OCI-M2 (cell line): ENCODE measurements around the gene EML1.

Source experiments
- DNase-seq: peaks from one replicate; lab custom pipeline; 2025; ENCODE audit not compliant: unreplicated experiment; lab: John Stamatoyannopoulos, UW

The EML1 gene, protein sequence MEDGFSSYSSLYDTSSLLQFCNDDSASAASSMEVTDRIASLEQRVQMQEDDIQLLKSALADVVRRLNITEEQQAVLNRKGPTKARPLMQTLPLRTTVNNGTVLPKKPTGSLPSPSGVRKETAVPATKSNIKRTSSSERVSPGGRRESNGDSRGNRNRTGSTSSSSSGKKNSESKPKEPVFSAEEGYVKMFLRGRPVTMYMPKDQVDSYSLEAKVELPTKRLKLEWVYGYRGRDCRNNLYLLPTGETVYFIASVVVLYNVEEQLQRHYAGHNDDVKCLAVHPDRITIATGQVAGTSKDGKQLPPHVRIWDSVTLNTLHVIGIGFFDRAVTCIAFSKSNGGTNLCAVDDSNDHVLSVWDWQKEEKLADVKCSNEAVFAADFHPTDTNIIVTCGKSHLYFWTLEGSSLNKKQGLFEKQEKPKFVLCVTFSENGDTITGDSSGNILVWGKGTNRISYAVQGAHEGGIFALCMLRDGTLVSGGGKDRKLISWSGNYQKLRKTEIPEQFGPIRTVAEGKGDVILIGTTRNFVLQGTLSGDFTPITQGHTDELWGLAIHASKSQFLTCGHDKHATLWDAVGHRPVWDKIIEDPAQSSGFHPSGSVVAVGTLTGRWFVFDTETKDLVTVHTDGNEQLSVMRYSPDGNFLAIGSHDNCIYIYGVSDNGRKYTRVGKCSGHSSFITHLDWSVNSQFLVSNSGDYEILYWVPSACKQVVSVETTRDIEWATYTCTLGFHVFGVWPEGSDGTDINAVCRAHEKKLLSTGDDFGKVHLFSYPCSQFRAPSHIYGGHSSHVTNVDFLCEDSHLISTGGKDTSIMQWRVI

DNA sequence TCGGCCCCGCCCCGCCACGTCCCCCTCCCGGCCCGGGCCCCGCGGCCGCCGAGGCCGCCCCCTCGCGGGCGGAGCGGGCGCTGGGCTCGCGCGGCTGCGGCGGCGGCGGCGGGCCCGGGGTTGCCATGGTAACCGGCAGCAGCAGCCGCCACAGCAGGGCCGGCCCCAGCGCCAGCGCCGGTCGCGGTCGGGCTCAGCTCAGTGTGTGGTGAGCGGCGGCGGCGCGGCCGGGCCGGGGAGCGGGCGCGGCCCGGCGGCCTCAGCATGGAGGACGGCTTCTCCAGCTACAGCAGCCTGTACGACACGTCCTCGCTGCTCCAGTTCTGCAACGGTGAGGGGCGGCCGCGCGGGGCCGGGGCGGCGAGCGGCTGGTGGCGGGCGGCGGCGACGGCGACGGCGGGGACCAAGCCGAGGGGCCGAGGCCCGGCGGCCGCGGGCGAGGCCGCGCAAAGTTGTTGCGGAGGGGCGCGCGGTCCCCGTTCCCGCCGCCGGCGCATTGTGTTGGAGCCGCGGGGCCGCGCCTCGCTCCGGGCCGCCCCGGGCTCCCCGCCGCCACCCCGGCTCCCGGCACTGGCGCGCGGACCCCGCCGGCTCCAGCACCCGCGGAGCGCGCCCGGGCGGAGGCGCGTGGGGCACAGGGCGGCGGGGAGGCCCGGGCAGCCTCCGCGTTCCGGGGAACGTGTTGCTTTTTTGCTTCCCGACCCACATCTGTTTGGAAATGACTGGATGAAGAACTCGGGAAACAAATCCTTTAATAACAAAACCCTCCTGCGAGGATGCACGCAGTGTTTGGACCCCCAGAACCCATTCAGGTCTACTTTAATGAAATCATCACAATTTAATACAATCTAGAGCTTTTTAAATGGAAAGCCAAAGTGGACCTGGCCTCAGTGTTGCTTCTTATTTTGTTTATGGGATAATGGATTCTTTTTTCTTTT lies at the start of gene EML1:
Gene EML1 (plus strand): TSS at position 201 of the 938 bp plus-strand sequence. CDS start 64 bp downstream, at position 265.
- no peak for DNase-seq

DNA sequence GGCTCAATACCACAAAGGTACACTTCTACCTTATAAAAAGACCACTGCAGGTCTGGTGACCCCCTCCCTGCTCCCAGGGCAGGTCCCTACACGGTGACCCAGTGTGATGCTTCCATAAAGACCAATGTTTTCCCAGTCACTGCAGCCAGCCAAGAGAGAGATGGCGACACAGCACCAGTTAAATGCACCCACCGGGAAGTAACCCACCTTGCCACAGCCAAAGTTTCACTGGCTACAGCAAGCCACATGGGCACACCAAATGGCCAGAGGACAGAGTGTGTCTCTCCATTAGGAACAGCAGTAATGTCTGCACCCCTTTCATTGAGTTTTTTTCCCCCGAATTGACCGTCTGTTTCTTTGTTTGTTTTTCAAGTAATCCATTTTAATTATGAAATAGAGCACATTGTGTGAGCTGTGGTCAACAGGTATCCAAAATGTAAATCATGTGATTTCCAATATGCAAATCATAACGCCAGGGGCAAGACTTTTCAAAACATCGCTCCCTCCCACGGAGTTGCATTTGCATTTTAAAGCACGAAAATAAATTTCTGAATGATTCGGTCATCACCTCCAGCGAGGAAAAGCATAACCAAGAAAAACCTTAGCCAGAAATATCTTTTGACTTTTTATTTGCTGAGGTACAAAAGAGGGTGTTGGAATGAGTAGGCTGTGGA lies 48.9 kb upstream of the EML1 start:
- DNase-seq = no peak

DNA sequence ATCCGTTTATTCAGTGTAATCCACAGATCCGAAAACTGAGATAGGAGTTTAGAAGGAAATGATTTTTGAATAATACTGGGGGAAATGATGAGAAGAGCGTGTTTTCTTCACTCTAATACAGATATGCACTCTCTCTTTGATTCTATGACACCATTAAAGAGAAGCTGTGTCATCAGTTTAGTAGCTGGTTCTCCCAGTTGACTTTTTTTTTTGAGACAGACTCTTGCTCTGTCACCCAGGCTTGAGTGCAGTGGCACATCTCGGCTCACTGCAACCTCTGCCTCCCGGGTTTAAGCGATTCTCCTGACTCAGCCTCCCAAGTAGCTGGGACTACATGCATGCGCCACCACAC lies 48.4 kb upstream of the EML1 start:
- no peak for DNase-seq

DNA sequence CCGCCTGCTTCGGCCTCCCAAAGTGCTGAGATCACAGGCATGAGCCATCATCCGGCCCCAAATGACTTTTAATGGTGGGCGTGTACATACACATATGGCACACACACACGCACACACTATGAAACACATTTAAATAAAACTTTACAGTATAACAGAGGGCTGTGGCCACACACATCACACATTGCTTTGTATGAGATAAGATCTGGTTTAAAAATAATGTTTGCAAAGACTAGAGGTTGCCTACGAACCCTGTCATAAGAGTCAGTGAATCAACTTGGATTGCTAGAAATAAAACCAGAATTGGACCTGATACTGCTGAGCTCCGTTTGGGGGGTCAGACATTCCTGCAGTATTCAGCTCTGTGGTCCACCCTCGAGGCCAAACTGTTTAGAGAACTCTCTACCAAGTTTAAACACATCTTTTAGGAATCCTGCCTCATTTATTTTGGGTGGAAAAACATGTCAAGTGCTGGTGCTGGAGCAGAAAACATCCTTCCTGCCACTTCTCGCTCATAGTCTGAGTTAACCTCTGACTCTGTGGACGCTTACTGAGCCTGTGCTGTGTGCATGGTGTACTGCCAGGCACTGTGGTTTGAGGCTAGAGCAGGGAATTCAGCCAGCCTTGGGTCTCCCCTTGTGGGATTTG lies 47.8 kb upstream of the EML1 start:
- DNase-seq = no peak

DNA sequence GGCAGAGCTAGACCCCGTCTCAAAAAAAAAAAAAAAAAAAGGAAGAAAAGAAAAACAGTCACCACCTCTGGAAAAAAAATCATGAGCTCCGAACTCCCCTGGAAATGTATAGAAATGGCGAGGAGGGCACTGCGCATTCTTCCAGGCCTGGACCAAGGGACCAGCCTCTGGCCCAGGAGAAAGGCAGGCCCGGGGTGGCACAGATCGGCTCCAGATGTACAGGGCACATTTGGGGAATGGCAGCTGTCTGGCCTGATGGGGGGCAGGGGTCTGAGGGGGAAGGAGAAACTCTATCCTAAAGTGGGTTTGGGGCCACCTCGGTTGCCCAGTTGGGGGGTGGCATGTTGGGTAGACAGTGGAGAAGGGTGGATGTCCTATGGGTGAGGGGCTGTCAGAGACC lies 46.0 kb upstream of the EML1 start:
- DNase-seq = no peak

DNA sequence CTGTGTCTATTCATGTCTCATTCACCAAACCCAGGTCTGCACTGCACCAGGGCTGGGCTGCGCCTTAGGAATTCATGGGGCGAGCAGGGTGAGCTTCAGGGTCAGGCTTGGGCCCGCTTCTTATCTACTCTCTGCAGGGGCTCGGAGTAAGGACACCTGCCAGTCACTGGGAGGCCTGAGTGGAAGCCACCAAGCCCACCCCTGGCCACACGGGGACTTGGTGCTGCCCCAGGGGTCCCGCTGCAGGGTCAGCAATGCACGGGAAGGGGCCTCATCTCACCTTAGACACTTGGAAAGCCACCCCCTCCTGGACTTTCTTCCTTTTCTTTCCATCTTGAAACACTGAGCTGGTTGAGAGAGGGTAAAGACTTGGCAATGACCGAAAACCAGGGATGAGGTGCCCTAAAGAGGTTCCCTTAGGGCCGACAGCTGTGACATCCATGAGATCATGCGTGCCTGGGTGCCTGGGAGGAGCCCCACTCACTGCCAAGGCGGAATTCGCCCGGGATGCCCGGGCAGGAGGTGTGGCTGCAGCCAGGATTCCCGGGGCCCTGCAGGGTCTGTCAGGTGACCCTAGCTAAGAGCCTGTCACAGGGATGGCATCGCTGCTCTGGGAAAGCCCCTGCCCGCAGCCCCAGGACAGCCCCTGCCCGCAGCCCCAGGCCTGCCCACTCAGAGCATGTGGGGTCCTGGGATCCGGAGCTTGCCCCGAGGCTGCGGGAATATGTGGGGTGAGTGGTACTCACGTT lies 45.5 kb upstream of the EML1 start:
- no peak for DNase-seq

DNA sequence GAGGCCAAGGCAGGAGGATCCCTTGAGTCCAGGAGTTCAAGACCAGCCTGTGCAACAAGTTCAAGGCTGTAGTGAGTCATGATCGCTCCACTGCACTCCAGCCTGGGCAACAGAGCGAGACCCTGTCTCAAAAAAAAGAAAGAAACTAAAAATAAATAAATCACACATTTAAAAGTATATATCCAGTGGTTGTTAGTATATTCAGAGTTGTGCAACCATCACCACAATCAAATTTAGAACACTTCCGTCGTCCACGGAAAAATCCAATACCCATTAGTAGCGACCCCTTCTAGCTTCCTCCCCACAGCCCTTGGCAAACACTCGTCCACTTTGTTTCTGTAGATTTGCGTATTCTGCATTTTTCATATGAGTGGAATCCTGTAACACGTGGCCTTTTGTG lies 44.7 kb upstream of the EML1 start:
- no peak for DNase-seq

DNA sequence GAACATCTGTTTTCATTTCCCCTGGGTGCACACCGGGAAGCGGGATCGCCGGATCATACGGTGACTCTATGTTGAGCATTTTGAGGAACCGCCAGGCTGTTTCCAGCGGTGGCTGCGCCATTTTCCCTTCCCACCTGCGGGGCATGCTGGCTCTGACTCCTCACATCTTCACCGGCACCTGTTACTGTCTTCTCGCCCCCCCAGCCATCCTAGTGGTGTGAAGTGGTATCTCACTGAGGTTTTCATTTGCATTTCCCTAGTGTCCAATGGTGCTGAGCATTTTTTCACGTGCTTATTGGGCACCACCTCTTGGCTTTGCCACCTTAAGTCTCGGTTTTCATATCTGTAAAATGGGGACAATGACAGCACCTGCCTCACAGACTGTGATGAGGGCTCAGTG lies 44.1 kb upstream of the EML1 start:
- no peak for DNase-seq

DNA sequence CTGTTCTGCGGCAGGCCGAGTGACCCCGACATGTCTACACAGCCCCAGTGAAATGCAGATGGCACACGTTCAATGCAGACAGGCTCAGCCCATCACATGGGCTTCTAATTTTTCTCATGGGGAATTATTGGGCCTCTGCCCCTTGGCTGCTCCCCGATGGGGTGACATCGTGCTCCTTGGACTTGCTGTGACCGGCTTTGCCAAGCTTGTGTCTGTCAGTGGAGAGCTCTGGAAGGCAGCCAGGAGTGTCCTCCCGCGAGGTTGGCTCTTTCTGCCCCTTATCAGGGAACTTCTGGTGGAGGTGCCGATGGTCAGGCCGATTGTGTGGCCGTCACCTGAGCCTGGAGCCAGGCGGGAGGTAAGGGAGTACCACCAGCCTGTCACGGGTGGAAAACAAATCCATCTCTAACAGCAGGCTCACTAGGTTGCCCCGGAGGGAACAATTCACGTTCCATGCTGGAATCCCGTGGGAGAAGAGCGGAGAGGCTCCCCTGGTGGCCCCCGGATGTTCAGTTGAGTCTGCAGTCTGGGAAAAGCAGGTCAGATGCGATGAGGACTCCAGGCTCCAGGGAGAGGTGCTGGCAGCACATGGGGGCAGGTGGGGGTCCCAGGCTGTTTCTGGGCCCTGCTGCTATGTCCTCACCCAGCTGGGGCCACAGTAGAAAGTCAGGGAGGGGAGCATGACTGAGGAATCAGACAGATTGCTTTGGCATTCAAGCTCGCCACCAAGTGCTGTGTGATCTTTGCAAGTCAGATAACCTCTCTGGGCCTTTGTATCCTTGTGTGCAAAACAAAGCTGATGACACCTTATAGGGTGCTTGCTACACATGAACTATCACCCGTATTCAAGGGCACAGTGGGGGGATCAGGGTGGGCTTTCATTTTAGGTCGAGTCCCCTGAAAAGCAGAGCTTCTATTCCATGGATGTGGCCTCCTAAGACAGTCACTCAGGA lies 43.2 kb upstream of the EML1 start:
- DNase-seq = no peak

DNA sequence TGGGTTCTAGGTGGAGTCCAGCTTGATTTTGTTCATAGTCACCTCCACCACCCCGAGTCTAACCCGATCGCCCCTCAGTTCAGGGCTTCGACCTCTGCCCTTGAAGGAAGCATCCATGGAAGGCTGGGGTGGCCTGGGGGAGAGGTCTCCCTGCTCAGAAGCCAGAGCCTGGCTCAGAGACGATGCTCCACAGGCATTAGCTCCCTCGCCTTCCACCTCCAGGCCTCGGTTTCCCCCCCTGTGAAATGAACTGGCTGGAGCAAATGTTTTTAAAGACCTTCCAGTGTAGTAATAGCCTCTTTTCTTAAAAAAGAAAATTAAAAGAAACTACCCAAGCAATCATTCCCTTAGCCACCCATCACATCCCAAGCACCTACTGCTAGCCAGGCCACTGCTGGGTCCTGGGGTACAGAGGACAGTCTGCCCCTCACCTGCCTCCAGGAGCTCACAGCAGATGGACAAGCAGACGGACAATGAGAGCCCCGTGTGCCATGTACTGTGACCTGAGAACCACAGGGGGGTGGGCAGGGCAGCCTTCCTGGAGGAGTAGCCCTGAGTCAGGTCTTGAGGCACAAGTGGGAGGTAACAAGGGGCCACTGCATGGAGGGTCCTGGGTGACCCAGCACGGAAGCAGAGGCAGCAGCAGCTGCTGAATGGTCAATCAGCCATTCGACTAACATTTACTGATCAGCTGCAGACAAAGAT lies 42.3 kb upstream of the EML1 start:
- DNase-seq = no peak

DNA sequence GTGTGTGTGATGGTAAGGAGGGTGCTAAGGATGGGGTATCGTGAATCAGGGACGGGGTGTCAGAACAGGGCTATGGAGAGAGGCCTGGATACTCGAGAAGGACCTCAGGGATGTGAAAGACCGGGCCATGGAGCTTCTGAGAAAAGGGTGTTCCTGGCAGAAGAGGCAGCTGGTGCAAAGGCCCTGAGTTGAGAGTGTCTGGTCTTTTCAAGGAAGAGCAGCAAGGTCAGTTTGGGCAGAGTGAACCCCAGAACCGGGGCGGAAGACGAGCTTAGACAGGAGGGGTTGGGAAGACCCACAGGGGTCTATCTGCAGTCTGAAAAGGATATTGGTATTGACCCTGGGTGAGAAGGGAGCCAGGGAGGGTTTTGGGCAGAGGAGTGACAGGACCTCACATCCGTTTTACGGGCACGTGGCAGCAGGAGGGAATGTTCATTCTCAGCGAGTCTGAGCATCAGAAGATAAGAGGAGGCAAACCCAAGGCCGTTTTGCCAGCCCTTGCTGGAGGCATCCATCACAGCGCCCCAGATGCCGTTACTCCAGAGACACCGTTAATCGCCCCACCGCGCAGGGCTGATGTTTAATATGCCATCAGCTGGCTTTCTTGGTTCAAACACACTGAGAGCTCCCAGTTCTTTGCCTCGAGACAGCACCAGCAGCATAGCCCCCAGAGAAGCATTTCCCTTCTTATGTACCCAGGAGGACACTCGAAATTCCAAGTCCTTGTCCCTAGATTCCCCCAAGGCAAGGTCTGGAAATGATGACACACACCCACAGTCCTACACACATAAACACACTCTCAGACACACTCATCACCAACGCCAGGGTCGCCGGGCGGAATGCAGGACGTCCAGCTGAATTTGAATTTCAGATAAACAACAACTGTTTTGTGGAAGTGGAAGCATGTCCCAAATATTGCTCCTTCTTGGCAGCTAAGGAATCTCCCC lies 41.4 kb upstream of the EML1 start:
- DNase-seq = no peak

DNA sequence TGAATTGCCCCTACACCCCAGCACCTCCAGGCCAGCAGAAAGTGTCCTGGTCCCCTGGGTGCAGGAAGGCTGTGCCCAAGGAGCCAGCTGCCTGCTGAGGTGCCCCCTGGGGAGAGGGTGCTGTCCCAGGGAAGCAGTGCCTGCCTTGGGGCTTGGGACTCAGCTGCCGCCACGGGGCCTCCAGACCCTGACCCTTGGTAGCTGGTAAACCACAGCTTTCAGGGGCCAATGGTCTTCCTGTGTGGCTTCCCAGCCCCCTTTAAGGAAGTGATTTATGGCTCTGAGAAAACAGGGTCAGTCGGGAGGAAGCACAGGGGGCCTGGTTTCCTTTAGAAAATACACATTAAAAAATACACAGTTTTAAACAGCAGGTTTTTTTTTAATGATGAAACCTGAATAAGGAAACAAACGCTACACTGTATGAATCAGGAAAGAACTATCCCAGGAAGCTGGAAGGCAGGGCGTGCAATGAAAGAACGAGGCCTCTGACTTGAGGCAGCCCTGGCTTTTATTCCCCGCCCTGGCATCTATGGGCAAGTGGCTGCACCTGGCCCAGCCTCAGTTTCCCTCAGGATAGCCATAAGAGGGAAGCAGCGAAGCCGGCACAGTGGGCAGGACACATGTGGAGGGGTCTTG lies 40.6 kb upstream of the EML1 start:
- no peak for DNase-seq

DNA sequence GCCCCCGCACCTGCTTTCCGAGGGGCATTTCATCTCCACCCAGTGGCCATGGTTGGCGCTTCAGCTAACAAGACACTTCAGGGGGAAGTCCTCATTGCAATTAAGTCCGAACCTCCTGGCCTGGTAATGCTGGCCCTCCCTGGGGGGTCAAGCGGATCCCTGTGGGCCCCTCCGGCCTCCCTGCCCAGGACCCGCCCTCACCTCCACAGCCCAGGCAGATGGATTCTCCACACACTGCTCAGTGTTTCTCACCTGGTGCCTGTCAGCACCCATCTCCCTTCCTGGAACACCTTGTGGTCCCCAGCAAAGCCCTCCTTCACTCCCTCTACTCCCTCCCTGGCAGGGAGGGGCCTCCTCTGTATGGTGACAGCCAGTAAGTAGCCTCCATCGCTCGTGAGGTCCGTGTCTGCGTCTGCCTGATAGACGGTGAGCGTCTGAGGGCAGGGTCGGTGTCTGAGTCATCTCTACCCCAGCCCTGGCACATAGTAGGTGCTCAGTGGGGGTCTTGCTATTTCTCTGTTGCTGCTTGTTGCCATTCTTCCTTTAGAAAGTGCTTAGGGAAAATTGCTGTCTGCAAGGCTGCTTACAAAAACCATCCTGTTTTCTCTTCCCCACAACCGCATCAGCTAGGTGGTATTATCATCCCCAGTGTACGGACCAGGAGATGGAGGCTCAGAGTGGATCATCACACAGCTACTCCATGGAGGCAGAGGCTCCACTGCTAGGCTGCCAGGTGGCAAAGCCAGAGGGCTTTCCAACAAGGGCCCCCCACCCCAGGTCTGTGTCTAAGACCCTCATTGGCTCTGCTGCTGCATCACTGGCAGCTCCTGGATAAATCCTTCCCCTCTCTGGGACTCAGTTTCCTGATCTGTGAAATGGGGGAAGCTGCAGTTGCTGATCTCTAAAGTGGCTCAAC lies 39.7 kb upstream of the EML1 start:
- DNase-seq = no peak

DNA sequence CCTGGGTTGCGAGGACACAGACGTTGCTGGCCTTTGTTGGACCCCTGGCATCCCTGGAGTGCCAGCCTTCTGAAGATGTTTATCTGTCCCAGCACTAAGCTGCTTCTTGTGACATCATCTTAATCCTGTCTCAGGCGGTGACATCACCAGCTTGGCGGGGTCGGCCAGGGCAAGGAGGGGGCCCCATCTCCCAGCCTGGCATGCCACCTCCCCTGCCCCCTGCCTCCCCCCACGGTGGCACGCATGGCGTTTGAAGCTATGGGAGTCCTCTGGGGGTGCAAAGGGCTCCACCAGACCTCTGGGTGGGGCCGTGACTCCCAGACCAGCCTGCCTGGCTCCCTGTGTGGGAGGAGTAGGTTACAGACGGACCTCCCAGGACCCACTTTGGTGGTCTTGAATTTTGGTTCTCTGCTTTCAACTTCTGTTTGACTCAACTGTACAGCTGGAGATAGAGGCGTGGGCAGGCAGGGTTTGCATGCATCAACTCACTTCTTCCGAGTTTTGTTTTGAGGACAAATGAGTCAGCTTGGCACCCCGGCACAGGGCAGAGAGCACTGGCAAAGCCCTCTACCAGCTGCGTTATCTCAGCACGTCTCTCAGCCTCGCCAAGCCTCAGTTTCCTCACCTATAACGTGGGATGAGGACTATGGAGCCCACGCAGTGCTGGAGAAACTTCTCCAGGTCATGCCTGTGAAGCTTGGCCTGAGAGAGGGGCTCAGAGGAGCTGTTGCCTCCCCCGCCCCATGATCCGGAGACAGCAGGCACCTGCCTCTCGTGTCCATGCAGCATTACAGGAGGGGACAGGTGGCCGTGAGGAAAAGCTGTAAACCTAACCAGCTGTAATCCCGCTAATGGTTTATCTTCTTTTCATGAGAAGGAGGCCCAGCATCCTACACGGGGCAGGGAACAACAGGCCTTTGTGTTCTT lies 38.8 kb upstream of the EML1 start:
- DNase-seq = no peak
